Thoracic aorta (tissue), 2 donors: Measurements from ENCODE around the gene DMWD. TPM values are rescaled to one million over a fixed set of nuclear protein-coding genes. Genes with fewer than 3 reads are reported as not detected.

ENCODE experiments used
- ATAC-seq: fragments of 150-250 bp; one replicate; pipeline ENCODE4 v1.8.0; 2017; ENCODE audit warnings: low read depth; ENCODE audit not compliant: insufficient number of reproducible peaks, low FRiP score
- DNase-seq: peaks from one replicate; pipeline ENCODE4 v3.0.0-alpha.2; 2020; ENCODE audit warnings: low spot score
- H3K27ac ChIP-seq, 2 donors: fragments of 200-600 bp; sonication (generic); 1 replicate in 1 of 2; 2 replicates in 1 of 2; pipeline ENCODE4 v1.5.1; 2016; ENCODE audit warnings: mild to moderate bottlenecking in 2 of 2, moderate library complexity in 2 of 2
- H3K27me3 ChIP-seq: fragments of 200-600 bp; sonication (generic); replicated peaks from 2 replicates; pipeline ENCODE4 v1.6.0; 2016; ENCODE audit warnings: mild to moderate bottlenecking; ENCODE audit not compliant: insufficient read depth
- H3K36me3 ChIP-seq: fragments of 200-600 bp; sonication (generic); one replicate; pipeline ENCODE4 v1.5.1; 2016
- H3K4me1 ChIP-seq, 2 donors: fragments of 200-600 bp; sonication (generic); 1 replicate in 1 of 2; 2 replicates in 1 of 2; pipeline versions ENCODE4 v1.5.1 to v1.6.0; 2016; ENCODE audit warnings: low read depth in 2 of 2, mild to moderate bottlenecking in 1 of 2; ENCODE audit not compliant: control insufficient read depth in 1 of 2
- H3K4me3 ChIP-seq: fragments of 200-600 bp; sonication (generic); 2 replicates; pipeline ENCODE4 v1.5.1; 2016; ENCODE audit warnings: mild to moderate bottlenecking
- H3K9me3 ChIP-seq: fragments of 200-600 bp; sonication (generic); 2 replicates; pipeline ENCODE4 v1.5.1; 2016
- total RNA-seq, 2 donors: library from RNA; depleted of rRNA; stranded (reverse); fragments of >200 nt; gene quantifications; one replicate each; pipeline versions ENCODE4 v1.1.0 to v1.2.3, GENCODE V29; 2016
- TF ChIP-seq, protein P1 (sequence below): fragments of 200-600 bp; sonication (generic); IDR thresholded peaks from one replicate; pipeline ENCODE4 v1.5.1; 2019; ENCODE audit warnings: antibody characterized with exemption

Gene DMWD, protein sequence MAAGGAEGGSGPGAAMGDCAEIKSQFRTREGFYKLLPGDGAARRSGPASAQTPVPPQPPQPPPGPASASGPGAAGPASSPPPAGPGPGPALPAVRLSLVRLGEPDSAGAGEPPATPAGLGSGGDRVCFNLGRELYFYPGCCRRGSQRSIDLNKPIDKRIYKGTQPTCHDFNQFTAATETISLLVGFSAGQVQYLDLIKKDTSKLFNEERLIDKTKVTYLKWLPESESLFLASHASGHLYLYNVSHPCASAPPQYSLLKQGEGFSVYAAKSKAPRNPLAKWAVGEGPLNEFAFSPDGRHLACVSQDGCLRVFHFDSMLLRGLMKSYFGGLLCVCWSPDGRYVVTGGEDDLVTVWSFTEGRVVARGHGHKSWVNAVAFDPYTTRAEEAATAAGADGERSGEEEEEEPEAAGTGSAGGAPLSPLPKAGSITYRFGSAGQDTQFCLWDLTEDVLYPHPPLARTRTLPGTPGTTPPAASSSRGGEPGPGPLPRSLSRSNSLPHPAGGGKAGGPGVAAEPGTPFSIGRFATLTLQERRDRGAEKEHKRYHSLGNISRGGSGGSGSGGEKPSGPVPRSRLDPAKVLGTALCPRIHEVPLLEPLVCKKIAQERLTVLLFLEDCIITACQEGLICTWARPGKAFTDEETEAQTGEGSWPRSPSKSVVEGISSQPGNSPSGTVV
- 10 to 100 TPM; 79.1 to 91.1 TPM for total RNA-seq

- Histone ChIP-seq H3K36me3 (peaks cover 23% of the 10 kb centered on the region), H3K27me3 (no peaks in the 10 kb centered on the region), H3K4me1 (peaks cover 17 to 18% of the 10 kb centered on the region in 2 donors), H3K9me3 (no peaks in the 10 kb centered on the region), H3K4me3 (peak within 1 kb of the TSS; percentile 89), H3K27ac (peak within 1 kb of the TSS; percentile 65 to 67)
- peak; percentile 87 for ATAC-seq
- DNase-seq: peak; percentile 98
- TF ChIP-seq, protein P1, sequence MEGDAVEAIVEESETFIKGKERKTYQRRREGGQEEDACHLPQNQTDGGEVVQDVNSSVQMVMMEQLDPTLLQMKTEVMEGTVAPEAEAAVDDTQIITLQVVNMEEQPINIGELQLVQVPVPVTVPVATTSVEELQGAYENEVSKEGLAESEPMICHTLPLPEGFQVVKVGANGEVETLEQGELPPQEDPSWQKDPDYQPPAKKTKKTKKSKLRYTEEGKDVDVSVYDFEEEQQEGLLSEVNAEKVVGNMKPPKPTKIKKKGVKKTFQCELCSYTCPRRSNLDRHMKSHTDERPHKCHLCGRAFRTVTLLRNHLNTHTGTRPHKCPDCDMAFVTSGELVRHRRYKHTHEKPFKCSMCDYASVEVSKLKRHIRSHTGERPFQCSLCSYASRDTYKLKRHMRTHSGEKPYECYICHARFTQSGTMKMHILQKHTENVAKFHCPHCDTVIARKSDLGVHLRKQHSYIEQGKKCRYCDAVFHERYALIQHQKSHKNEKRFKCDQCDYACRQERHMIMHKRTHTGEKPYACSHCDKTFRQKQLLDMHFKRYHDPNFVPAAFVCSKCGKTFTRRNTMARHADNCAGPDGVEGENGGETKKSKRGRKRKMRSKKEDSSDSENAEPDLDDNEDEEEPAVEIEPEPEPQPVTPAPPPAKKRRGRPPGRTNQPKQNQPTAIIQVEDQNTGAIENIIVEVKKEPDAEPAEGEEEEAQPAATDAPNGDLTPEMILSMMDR: no peak
These were observed at the start of gene DMWD for GRCh38 chr19:45792470-45793177. Gene DMWD, minus strand, starts transcription at chr19:45792845. Its CDS starts 89 bp downstream, at chr19:45792756.

DNA sequence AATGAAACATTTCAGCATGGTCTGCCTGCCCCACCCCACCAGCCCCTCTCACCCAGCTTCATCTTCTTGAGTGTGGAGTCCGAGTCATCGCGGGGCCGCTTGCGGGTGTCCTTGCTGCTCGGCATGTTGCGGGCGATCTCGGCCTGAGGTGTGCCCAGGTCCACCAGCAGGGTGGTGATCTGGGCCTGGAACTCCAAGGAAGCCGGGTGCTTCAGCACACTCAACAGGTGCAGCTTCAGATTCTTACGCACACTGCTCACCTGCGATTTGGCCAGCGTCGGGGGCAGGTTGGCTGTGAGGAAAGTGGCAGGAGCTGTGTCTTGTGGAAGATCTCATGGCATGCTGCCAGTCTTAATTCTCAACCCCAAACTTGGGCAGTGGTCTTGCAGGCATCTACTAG, 49.6 kb upstream of the DMWD start:
- ATAC-seq (no peak), DNase-seq (no peak)
- peaks cover 68% of the 10 kb centered on the region for H3K36me3 ChIP-seq
- no peaks in the 10 kb centered on the region for H3K9me3 ChIP-seq
- TF ChIP-seq, protein P1: no peak
- no peak overlapping the region for H3K4me3 ChIP-seq
- no peak overlapping the region for H3K27ac ChIP-seq
- no peaks in the 10 kb centered on the region for H3K27me3 ChIP-seq
- no peaks in the 10 kb centered on the region for H3K4me1 ChIP-seq

GRCh38 chr19:45834970-45835369, 42.3 kb upstream of the DMWD start:
- H3K27me3 ChIP-seq: no peaks in the 10 kb centered on the region
- H3K9me3 ChIP-seq: no peaks in the 10 kb centered on the region
- TF ChIP-seq, protein P1: no peak
- no peak for ATAC-seq
- H3K4me3 ChIP-seq: no peak overlapping the region
- no peaks in the 10 kb centered on the region for H3K4me1 ChIP-seq
- peaks cover 76% of the 10 kb centered on the region for H3K36me3 ChIP-seq
- no peak for DNase-seq
- H3K27ac ChIP-seq: no peak overlapping the region

DNA sequence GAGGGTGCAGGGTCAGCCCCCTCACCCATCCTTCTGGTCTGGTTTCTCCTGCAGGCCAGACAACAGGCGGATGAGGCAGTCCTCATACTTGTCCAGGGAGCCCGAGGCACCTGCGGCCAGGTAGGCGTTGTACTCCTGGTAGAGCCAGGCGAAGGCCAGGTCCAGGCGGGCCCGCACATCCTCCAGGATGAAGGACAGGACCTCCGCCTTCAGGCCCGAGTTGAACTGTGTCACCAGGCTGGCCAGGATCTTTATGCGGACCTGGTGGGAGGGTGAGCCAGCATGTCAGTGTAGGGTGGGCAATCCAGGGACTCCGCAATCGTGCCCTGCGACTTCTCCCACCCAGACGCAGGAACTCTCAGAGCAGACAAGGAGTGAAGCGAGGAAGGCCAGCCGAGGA, 36.3 kb upstream of the DMWD start:
- DNase-seq (no peak), ATAC-seq (no peak)
- Histone ChIP-seq H3K36me3 (peaks cover 87% of the 10 kb centered on the region), H3K9me3 (no peaks in the 10 kb centered on the region), H3K27ac (no peak overlapping the region), H3K4me1 (no peaks in the 10 kb centered on the region), H3K27me3 (no peaks in the 10 kb centered on the region), H3K4me3 (no peak overlapping the region)
- TF ChIP-seq, protein P1: no peak

- Histone ChIP-seq H3K27ac (no peak overlapping the region), H3K9me3 (no peaks in the 10 kb centered on the region), H3K27me3 (no peaks in the 10 kb centered on the region), H3K4me1 (no peaks in the 10 kb centered on the region), H3K4me3 (no peak overlapping the region), H3K36me3 (peaks cover 83% of the 10 kb centered on the region)
- no peak for ATAC-seq
- no peak for DNase-seq
- TF ChIP-seq, protein P1: no peak
These were observed 35.9 kb upstream of the DMWD start for GRCh38 chr19:45828523-45828922.
